ENCODE measurements around the gene ADGB. TPM values are rescaled to one million over a fixed set of nuclear protein-coding genes. Genes with fewer than 3 reads are reported as not detected.

The ADGB gene
- total and polyA plus RNA-seq, 2 of the 13 experiments (the other 11 are each of a cell fraction or from before 2014, with no cell fraction given) = not detected

- Histone ChIP-seq H3K27ac (ENCODE audit: extremely low read length, insufficient read depth, low read length) (no peak overlapping the region), H3K4me1 (ENCODE audit: insufficient read depth, low read length) (no peaks in the 10 kb centered on the region), H2AFZ (ENCODE audit: low read length) (no peak overlapping the region), H4K20me1 (ENCODE audit: insufficient read depth, low read length) (no peaks in the 10 kb centered on the region), H3K9me3 (ENCODE audit: low read length) (no peaks in the 10 kb centered on the region), H3K36me3 (replicated peaks in 1 of 2; ENCODE audit: control insufficient read depth in 1 of 2, insufficient read depth in 2 of 2, low read length in 2 of 2) (no peaks in the 10 kb centered on the region), H3K4me2 (ENCODE audit: low read depth, low read length) (no peak overlapping the region), H3K4me3 (replicated peaks in 1 of 3; ENCODE audit: insufficient read depth in 1 of 3, low read depth in 2 of 3, low read length in 3 of 3) (no peak overlapping the region), H3K9ac (ENCODE audit: insufficient read depth, low read depth, low read length) (no peak overlapping the region), H3K27me3 (ENCODE audit: control insufficient read depth in 1 of 2, insufficient read depth in 2 of 2, low read length in 2 of 2) (no peaks in the 10 kb centered on the region), H3K79me2 (ENCODE audit: insufficient read depth, low read length) (no peaks in the 10 kb centered on the region)
- no peak for FAIRE-seq
- no TSS peak for BruUV-seq (replicated peaks)
- whole genome bisulfite sequencing (ENCODE audit: low lambda C conversion rate) = 0% methylated on average over 2 of the region's 2 CpGs
- intact Hi-C loops (cut with micrococcal nuclease; ENCODE audit: unreplicated experiment) (no loop called here), in situ Hi-C loops (cut with HindIII; ENCODE audit: extremely low pct_ligation_motif_present, low pct_unique_long_range_greater_than_20kb) (no loop called here)
- no peak for DNase-seq (ENCODE audit: low spot score)
- ChIA-PET CTCF (ENCODE audit: low intra/inter-chr PET ratio, low total read pairs) (no interaction called here), POLR2A (no interaction called here)
- no peak for ATAC-seq
- TF ChIP-seq ZNF790 (CRISPR knock-in tag; IDR thresholded peaks at IDR 0.05; ENCODE audit: borderline replicate concordance) = no peak
- no peak for TF ChIP-seq NFRKB (IDR thresholded peaks at IDR 0.05)
- no peak for TF ChIP-seq ZNF710 (CRISPR knock-in tag; IDR thresholded peaks at IDR 0.05; ENCODE audit: borderline replicate concordance)
Observed at GRCh38 chr6:146768722-146769121, 169.9 kb downstream of the ADGB start.

- H3K4me3 ChIP-seq (replicated peaks in 1 of 3; ENCODE audit: insufficient read depth in 1 of 3, low read depth in 2 of 3, low read length in 3 of 3) = no peak overlapping the region
- no peak for TF ChIP-seq ZNF883 (CRISPR knock-in tag; IDR thresholded peaks at IDR 0.05; ENCODE audit: not compliant biosample characterization)
- TF ChIP-seq ZNF414 (CRISPR knock-in tag; IDR thresholded peaks at IDR 0.05) = no peak
- TF ChIP-seq ZMAT5 (CRISPR knock-in tag; IDR thresholded peaks at IDR 0.05; ENCODE audit: borderline replicate concordance, low read depth) = no peak
- TF ChIP-seq MNT (IDR thresholded peaks at IDR 0.05) = no peak
- TF ChIP-seq MIER3 (CRISPR knock-in tag; IDR thresholded peaks at IDR 0.05; ENCODE audit: borderline replicate concordance) = no peak
- TF ChIP-seq FOXM1 (CRISPR knock-in tag; IDR thresholded peaks at IDR 0.05) = no peak
- no peaks in the 10 kb centered on the region for H4K20me1 ChIP-seq (ENCODE audit: insufficient read depth, low read length)
- no peaks in the 10 kb centered on the region for H3K27me3 ChIP-seq (ENCODE audit: control insufficient read depth in 1 of 2, insufficient read depth in 2 of 2, low read length in 2 of 2)
- no peaks in the 10 kb centered on the region for H3K36me3 ChIP-seq (replicated peaks in 1 of 2; ENCODE audit: control insufficient read depth in 1 of 2, insufficient read depth in 2 of 2, low read length in 2 of 2)
- ChIA-PET POLR2A (no interaction called here), CTCF (ENCODE audit: low intra/inter-chr PET ratio, low total read pairs) (no interaction called here)
- H3K9ac ChIP-seq (ENCODE audit: insufficient read depth, low read depth, low read length) = no peak overlapping the region
- no peaks in the 10 kb centered on the region for H3K79me2 ChIP-seq (ENCODE audit: insufficient read depth, low read length)
- H3K4me1 ChIP-seq (ENCODE audit: insufficient read depth, low read length) = no peaks in the 10 kb centered on the region
- no peaks in the 10 kb centered on the region for H3K9me3 ChIP-seq (ENCODE audit: low read length)
- no peak overlapping the region for H3K27ac ChIP-seq (ENCODE audit: extremely low read length, insufficient read depth, low read length)
- no peak overlapping the region for H3K4me2 ChIP-seq (ENCODE audit: low read depth, low read length)
- ATAC-seq (no peak), FAIRE-seq (no peak), DNase-seq (ENCODE audit: low spot score) (no peak)
- in situ Hi-C loops (cut with HindIII; ENCODE audit: extremely low pct_ligation_motif_present, low pct_unique_long_range_greater_than_20kb) (no loop called here), intact Hi-C loops (cut with micrococcal nuclease; ENCODE audit: unreplicated experiment) (no loop called here)
- H2AFZ ChIP-seq (ENCODE audit: low read length) = no peak overlapping the region
- WGBS (ENCODE audit: low lambda C conversion rate) = 28% methylated on average over 13 of the region's 13 CpGs
- no TSS peak for BruUV-seq (replicated peaks)
Observed at GRCh38 chr6:146770275-146770964, 171.6 kb downstream of the ADGB start.

Measured in HepG2 (cell line).